Peyer's patch (tissue), 4 donors: Measurements from ENCODE around the gene ANKRD65.

Experiments used
- POLR2A ChIP-seq, 2 donors: fragments of 450-650 bp; IDR thresholded peaks; one replicate each; pipeline ENCODE4 v1.5.1; 2017; ENCODE audit warnings: antibody characterized with exemption in 2 of 2, mild to moderate bottlenecking in 2 of 2, moderate library complexity in 2 of 2
- TF ChIP-seq, protein P1 (sequence below), 6 experiments: fragments of 450-650 bp in 4 of 6; fragments of 200-600 bp in 2 of 6; sonication (generic) in 1 of 6; IDR thresholded peaks; one replicate each; pipeline ENCODE4 v1.5.1; 2017 to 2019; ENCODE audit warnings: antibody characterized with exemption in 6 of 6, mild to moderate bottlenecking in 3 of 6, moderate library complexity in 1 of 6

DNA sequence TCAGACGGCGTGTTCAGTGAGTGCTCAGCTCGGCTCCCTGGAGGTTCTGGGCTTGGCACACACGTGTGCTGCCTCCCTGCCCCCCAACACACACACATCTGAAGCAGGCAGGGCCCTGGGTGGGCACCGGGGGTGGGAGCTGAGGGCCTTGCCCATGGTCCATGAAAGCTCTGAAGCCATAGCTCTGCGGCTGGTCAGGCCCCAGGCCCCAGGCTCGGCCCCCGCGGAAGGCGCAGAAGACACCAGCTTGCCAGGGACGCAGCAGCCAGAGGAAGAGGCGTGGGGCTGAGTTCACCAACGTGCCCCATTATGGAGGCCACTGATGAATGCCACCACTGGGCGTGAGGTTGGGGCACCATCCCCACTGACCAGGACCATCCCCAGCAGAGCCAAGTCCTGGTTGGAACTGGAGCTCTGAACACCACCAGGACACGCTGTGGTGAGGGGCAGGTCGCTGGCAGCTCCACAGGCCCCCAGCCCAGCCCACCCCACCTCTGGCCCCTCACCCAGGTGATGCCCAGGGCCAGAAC lies 50.2 kb downstream of the ANKRD65 start:
- TF ChIP-seq, protein P1, sequence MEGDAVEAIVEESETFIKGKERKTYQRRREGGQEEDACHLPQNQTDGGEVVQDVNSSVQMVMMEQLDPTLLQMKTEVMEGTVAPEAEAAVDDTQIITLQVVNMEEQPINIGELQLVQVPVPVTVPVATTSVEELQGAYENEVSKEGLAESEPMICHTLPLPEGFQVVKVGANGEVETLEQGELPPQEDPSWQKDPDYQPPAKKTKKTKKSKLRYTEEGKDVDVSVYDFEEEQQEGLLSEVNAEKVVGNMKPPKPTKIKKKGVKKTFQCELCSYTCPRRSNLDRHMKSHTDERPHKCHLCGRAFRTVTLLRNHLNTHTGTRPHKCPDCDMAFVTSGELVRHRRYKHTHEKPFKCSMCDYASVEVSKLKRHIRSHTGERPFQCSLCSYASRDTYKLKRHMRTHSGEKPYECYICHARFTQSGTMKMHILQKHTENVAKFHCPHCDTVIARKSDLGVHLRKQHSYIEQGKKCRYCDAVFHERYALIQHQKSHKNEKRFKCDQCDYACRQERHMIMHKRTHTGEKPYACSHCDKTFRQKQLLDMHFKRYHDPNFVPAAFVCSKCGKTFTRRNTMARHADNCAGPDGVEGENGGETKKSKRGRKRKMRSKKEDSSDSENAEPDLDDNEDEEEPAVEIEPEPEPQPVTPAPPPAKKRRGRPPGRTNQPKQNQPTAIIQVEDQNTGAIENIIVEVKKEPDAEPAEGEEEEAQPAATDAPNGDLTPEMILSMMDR (IDR thresholded peaks at IDR 0.05): no peak
- no peak for TF ChIP-seq POLR2A (IDR thresholded peaks at IDR 0.05)
